PFSK-1 (cell line): ENCODE data around the gene RBPMS2.

Experiments
- FOXP2 ChIP-seq: optimal IDR thresholded peaks from 2 replicates; pipeline ENCODE3; 2011; ENCODE audit warnings: borderline replicate concordance, control low read depth, inconsistent platforms; ENCODE audit not compliant: insufficient read depth; ENCODE audit errors: extremely low read length, extremely low read depth
- POLR2AphosphoS5 ChIP-seq: IDR thresholded peaks from 2 replicates; pipeline ENCODE4 v1.6.1; 2012; ENCODE audit warnings: low read depth, mild to moderate bottlenecking, control low read depth, low read length, moderate library complexity
- SIN3A ChIP-seq: IDR thresholded peaks from 2 replicates; pipeline ENCODE4 v1.6.1; 2012; ENCODE audit warnings: mild to moderate bottlenecking, low read length, moderate library complexity, borderline replicate concordance; ENCODE audit not compliant: insufficient read depth
- TAF1 ChIP-seq: IDR thresholded peaks from 2 replicates; pipeline ENCODE4 v1.6.1; 2012; ENCODE audit warnings: low read length, control low read depth, borderline replicate concordance; ENCODE audit not compliant: insufficient read depth
- TF ChIP-seq, protein P1 (sequence below), 2 experiments: IDR thresholded peaks; 2 replicates each; pipeline versions ENCODE4 v1.6.1 to v1.8.0; 2011 to 2012; ENCODE audit warnings: low read depth in 2 of 2, low read length in 2 of 2, control low read depth in 1 of 2, inconsistent platforms in 1 of 2, mild to moderate bottlenecking in 1 of 2, moderate library complexity in 1 of 2; ENCODE audit not compliant: insufficient read depth in 1 of 2

DNA sequence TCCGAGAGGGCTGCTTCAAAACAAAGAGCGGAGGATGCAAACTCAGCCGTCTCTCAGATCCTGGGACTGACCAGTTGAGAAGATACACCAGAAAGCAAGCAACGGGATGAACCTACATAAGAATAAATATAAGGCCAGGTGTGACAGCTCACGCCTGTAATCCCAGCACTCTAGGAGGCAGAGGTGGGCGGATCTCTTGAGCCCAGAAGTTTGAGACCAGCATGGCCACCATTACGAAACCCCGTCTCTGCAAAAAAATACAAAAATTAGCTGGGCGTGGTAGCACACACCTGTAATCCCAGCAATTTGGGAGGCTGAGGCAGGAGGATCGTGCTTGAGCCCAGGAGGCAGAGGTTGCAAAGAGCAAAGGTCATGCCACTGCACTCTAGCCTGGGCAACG, 31.7 kb downstream of the RBPMS2 start:
- TF ChIP-seq POLR2AphosphoS5 = no peak
- TF ChIP-seq SIN3A = no peak
- no peak for TF ChIP-seq TAF1
- TF ChIP-seq, protein P1, sequence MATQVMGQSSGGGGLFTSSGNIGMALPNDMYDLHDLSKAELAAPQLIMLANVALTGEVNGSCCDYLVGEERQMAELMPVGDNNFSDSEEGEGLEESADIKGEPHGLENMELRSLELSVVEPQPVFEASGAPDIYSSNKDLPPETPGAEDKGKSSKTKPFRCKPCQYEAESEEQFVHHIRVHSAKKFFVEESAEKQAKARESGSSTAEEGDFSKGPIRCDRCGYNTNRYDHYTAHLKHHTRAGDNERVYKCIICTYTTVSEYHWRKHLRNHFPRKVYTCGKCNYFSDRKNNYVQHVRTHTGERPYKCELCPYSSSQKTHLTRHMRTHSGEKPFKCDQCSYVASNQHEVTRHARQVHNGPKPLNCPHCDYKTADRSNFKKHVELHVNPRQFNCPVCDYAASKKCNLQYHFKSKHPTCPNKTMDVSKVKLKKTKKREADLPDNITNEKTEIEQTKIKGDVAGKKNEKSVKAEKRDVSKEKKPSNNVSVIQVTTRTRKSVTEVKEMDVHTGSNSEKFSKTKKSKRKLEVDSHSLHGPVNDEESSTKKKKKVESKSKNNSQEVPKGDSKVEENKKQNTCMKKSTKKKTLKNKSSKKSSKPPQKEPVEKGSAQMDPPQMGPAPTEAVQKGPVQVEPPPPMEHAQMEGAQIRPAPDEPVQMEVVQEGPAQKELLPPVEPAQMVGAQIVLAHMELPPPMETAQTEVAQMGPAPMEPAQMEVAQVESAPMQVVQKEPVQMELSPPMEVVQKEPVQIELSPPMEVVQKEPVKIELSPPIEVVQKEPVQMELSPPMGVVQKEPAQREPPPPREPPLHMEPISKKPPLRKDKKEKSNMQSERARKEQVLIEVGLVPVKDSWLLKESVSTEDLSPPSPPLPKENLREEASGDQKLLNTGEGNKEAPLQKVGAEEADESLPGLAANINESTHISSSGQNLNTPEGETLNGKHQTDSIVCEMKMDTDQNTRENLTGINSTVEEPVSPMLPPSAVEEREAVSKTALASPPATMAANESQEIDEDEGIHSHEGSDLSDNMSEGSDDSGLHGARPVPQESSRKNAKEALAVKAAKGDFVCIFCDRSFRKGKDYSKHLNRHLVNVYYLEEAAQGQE (IDR thresholded peaks at IDR 0.05; ENCODE audit: insufficient read depth in 1 of 2, low read depth in 2 of 2, low read length in 2 of 2) = no peak
- no peak for TF ChIP-seq FOXP2
